A549 (cell line): Measurements from ENCODE around the gene KHDRBS2. TPM values are rescaled to one million over a fixed set of nuclear protein-coding genes. Genes with fewer than 3 reads are reported as not detected.

Source experiments
- ATAC-seq, 2 experiments: fragments of 200-7000 bp in 1 of 2; fragments of >200 bp in 1 of 2; cut with Nextera tagmentation in 1 of 2; cut with Tn5 transposase in 1 of 2; 3 replicates each; pipeline versions ENCODE4 v1.8.0 to v1.9.1; 2018 to 2020; ENCODE audit warnings: mild to moderate bottlenecking in 1 of 2, moderate library complexity in 1 of 2
- CTCF ChIA-PET: fragments of 300-600 bp; sonication (Branson Sonifier 250); formaldehyde crosslinking; extraction: SDS; loops from one replicate; lab custom pipeline; 2021; ENCODE audit warnings: antibody characterized with exemption, inconsistent platforms; lab: Yijun Ruan, JAX
- POLR2A ChIA-PET: fragments of 350-600 bp; formaldehyde crosslinking; extraction: SDS; loops from one replicate; lab custom pipeline; 2021; ENCODE audit warnings: antibody characterized with exemption, inconsistent platforms; lab: Yijun Ruan, JAX
- DNase-seq, 2 experiments: peaks; one replicate each; pipeline versions ENCODE4 v3.0.0 to v3.0.0-alpha.2; 2011 to 2016; ENCODE audit warnings: low read depth in 1 of 2, low spot score in 1 of 2
- FAIRE-seq: peaks from 2 replicates; lab custom pipeline; 2011; peaks lifted over from hg19 to GRCh38; lab: Jason Lieb, UNC
- H3K27ac ChIP-seq, 2 experiments: fragments of >200 bp; sonication (Bioruptor Twin); formaldehyde crosslinking; 3 replicates each; pipeline ENCODE4 v1.5.1; 2016 to 2017
- H3K4me1 ChIP-seq: fragments of >200 bp; sonication (Bioruptor Twin); formaldehyde crosslinking; 3 replicates; pipeline ENCODE4 v1.6.1; 2016
- H3K4me2 ChIP-seq: fragments of >200 bp; sonication (Bioruptor Twin); formaldehyde crosslinking; 3 replicates; pipeline ENCODE4 v1.6.1; 2016
- H3K4me3 ChIP-seq: fragments of >200 bp; sonication (Bioruptor Twin); formaldehyde crosslinking; 3 replicates; pipeline ENCODE4 v1.5.1; 2016
- H3K9me3 ChIP-seq: fragments of >200 bp; sonication (Bioruptor Twin); formaldehyde crosslinking; 3 replicates; pipeline ENCODE4 v1.6.1; 2016
- CBX2 ChIP-seq: fragments of 200-600 bp; sonication (generic); IDR thresholded peaks from 2 replicates; pipeline ENCODE4 v1.6.1; 2016; ENCODE audit warnings: low read depth, mild to moderate bottlenecking, borderline replicate concordance
- CHD2 ChIP-seq: fragments of 150-350 bp; IDR thresholded peaks from 2 replicates; pipeline ENCODE4 v1.6.1; 2014; ENCODE audit warnings: low read length; ENCODE audit not compliant: partially characterized antibody
- CTCF ChIP-seq: fragments of >200 bp; sonication (Bioruptor Twin); formaldehyde crosslinking; IDR thresholded peaks from 3 replicates; pipeline ENCODE4 v1.5.1; 2016
- EHF ChIP-seq: fragments of 250-450 bp; sonication (Bioruptor Pico); IDR thresholded peaks from 2 replicates; pipeline ENCODE4 v1.5.0; 2020; ENCODE audit warnings: mild to moderate bottlenecking
- EHMT2 ChIP-seq: fragments of 200-600 bp; sonication (generic); IDR thresholded peaks from 2 replicates; pipeline ENCODE4 v1.6.1; 2016; ENCODE audit warnings: antibody characterized with exemption, low read depth, mild to moderate bottlenecking, moderate library complexity
- ESRRA ChIP-seq: fragments of 150-350 bp; IDR thresholded peaks from 2 replicates; pipeline ENCODE4 v1.6.1; 2014; ENCODE audit warnings: mild to moderate bottlenecking, low read length, borderline replicate concordance
- FOSB ChIP-seq: fragments of 250-450 bp; sonication (Bioruptor Pico); IDR thresholded peaks from 2 replicates; pipeline ENCODE4 v1.5.0; 2020; ENCODE audit warnings: mild to moderate bottlenecking, moderate library complexity
- GATA3 ChIP-seq: IDR thresholded peaks from 2 replicates; pipeline ENCODE4 v1.6.1; 2012; ENCODE audit warnings: borderline replicate concordance
- HEYL ChIP-seq: fragments of 250-450 bp; sonication (Bioruptor Pico); IDR thresholded peaks from 2 replicates; pipeline ENCODE4 v1.8.0; 2021; ENCODE audit warnings: mild to moderate bottlenecking, moderate library complexity
- HOXA7 ChIP-seq: fragments of 250-450 bp; sonication (Bioruptor Pico); IDR thresholded peaks from 2 replicates; pipeline ENCODE4 v1.5.0; 2020; ENCODE audit warnings: mild to moderate bottlenecking, moderate library complexity
- JUN ChIP-seq, 2 experiments: fragments of >200 bp; sonication (Bioruptor Twin); formaldehyde crosslinking; IDR thresholded peaks; 2 replicates in 1 of 2; 3 replicates in 1 of 2; pipeline ENCODE4 v1.6.1; 2016 to 2017
- KDM1A ChIP-seq: fragments of 200-600 bp; sonication (generic); IDR thresholded peaks from 2 replicates; pipeline ENCODE4 v1.6.1; 2016; ENCODE audit warnings: low read depth, mild to moderate bottlenecking
- MAZ ChIP-seq: fragments of 150-350 bp; IDR thresholded peaks from 2 replicates; pipeline ENCODE4 v1.6.1; 2014; ENCODE audit warnings: antibody characterized with exemption, low read depth, low read length, borderline replicate concordance
- NFE2L2 ChIP-seq: fragments of 150-350 bp; conservative IDR thresholded peaks from 2 replicates; pipeline ENCODE4 v1.6.1; 2014; ENCODE audit warnings: low read length
- NPAS2 ChIP-seq: fragments of 250-450 bp; sonication (Bioruptor Pico); IDR thresholded peaks from 2 replicates; pipeline ENCODE4 v1.8.0; 2022; ENCODE audit warnings: mild to moderate bottlenecking, moderate library complexity, borderline replicate concordance
- NR3C1 ChIP-seq: fragments of >200 bp; sonication (Bioruptor Twin); formaldehyde crosslinking; IDR thresholded peaks from 3 replicates; pipeline ENCODE4 v1.6.1; 2017
- RAD21 ChIP-seq, 2 experiments: fragments of >200 bp in 1 of 2; sonication (Bioruptor Twin) in 1 of 2; formaldehyde crosslinking in 1 of 2; IDR thresholded peaks in 1 of 2; conservative IDR thresholded peaks in 1 of 2; 2 replicates in 1 of 2; 3 replicates in 1 of 2; pipeline ENCODE4 v1.6.1; 2012 to 2018; ENCODE audit warnings: inconsistent platforms in 1 of 2
- RARB ChIP-seq: fragments of 250-450 bp; sonication (Bioruptor Pico); IDR thresholded peaks from 2 replicates; pipeline ENCODE4 v1.8.0; 2021; ENCODE audit warnings: mild to moderate bottlenecking, moderate library complexity
- RCOR1 ChIP-seq: fragments of 150-350 bp; IDR thresholded peaks from 2 replicates; pipeline ENCODE4 v1.6.1; 2014; ENCODE audit warnings: antibody characterized with exemption, low read length, low read depth
- RFX5 ChIP-seq: fragments of 450-650 bp; IDR thresholded peaks from 2 replicates; pipeline ENCODE4 v1.7.1; 2014; ENCODE audit warnings: antibody characterized with exemption, mild to moderate bottlenecking, moderate library complexity
- RNF2 ChIP-seq: fragments of 200-600 bp; sonication (generic); IDR thresholded peaks from 2 replicates; pipeline ENCODE4 v1.6.1; 2016; ENCODE audit warnings: low read depth, mild to moderate bottlenecking, antibody characterized with exemption, moderate library complexity, borderline replicate concordance
- ZFP36 ChIP-seq: fragments of 450-650 bp; IDR thresholded peaks from 2 replicates; pipeline ENCODE4 v1.6.1; 2014; ENCODE audit warnings: borderline replicate concordance; ENCODE audit not compliant: partially characterized antibody
- ZNF302 ChIP-seq: fragments of 250-450 bp; sonication (Bioruptor Pico); IDR thresholded peaks from 2 replicates; pipeline ENCODE4 v1.9.0; 2021; ENCODE audit warnings: inconsistent platforms, mild to moderate bottlenecking, moderate library complexity
- ZSCAN20 ChIP-seq: fragments of 250-450 bp; sonication (Bioruptor Pico); IDR thresholded peaks from 2 replicates; pipeline ENCODE4 v1.8.0; 2022; ENCODE audit warnings: mild to moderate bottlenecking, moderate library complexity
- WGBS: methylation state at CpG from one replicate; pipeline ENCODE4 v1.1.6; 2017; ENCODE audit errors: missing lambda C conversion rate; 5-methylcytosine and 5-hydroxymethylcytosine counted together
- polyA plus RNA-seq, 4 experiments: library from polyadenylated mRNA; depleted of rRNA in 3 of 4; stranded (reverse); fragments of >200 nt; fragmentation: RNase III in 1 of 4; extraction: RNeasy Plus Mini Kit Qiagen cat#74134 plus additional on column Dnase treatment in 1 of 4; gene quantifications; 2 replicates in 3 of 4; 3 replicates in 1 of 4; pipeline ENCODE4 v1.2.3, GENCODE V29; 2011 to 2017
- TF ChIP-seq, protein P1 (sequence below): fragments of 150-350 bp; IDR thresholded peaks from 2 replicates; pipeline ENCODE4 v1.6.1; 2014; ENCODE audit warnings: low read depth, mild to moderate bottlenecking, low read length
- TF ChIP-seq, protein P2 (sequence below): fragments of >200 bp; sonication (Bioruptor Twin); formaldehyde crosslinking; IDR thresholded peaks from 2 replicates; pipeline ENCODE4 v1.6.1; 2016
- TF ChIP-seq, protein P3 (sequence below): fragments of 250-450 bp; sonication (Bioruptor Pico); IDR thresholded peaks from 2 replicates; pipeline ENCODE4 v1.5.0; 2020; ENCODE audit warnings: low read depth, mild to moderate bottlenecking, moderate library complexity
- TF ChIP-seq, protein P4 (sequence below): IDR thresholded peaks from 2 replicates; pipeline ENCODE4 v1.6.1; 2012

Gene KHDRBS2
- polyA plus RNA-seq, 2 of the 4 experiments (the other 2 are of a cell fraction), result not detected

DNA sequence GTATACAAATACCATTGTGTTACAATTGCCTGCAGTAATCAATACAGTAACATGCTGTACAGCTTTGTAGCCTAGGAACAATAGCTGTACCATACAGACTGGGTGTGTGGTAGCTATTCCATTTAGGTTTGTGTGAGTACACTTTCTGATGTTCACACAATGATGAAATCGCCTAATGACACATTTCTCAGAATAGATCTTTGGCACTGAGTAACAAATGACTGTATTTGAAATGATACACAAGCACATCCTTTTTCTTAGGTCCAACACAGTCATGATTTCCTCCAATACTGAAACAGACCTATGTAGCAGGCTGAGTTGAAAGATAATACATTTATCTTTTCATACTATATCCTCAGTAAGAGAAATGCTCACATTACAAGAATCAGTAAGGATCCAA lies 13.9 kb downstream of the KHDRBS2 start:
- ATAC-seq, result no peak
- TF ChIP-seq FOSB (no peak), HOXA7 (no peak), RAD21 (conservative IDR thresholded peaks at IDR 0.05 in 1 of 2, IDR thresholded peaks at IDR 0.05 in 1 of 2) (no peak), ZFP36 (no peak), JUN (IDR thresholded peaks at IDR 0.05) (no peak), EHF (CRISPR knock-in tag) (no peak), ZNF302 (no peak), HEYL (CRISPR knock-in tag) (no peak), CHD2 (no peak), NFE2L2 (no peak), CTCF (no peak), RARB (no peak), RCOR1 (no peak)
- TF ChIP-seq, protein P1, sequence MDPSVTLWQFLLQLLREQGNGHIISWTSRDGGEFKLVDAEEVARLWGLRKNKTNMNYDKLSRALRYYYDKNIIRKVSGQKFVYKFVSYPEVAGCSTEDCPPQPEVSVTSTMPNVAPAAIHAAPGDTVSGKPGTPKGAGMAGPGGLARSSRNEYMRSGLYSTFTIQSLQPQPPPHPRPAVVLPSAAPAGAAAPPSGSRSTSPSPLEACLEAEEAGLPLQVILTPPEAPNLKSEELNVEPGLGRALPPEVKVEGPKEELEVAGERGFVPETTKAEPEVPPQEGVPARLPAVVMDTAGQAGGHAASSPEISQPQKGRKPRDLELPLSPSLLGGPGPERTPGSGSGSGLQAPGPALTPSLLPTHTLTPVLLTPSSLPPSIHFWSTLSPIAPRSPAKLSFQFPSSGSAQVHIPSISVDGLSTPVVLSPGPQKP, result no peak
- TF ChIP-seq, protein P2, sequence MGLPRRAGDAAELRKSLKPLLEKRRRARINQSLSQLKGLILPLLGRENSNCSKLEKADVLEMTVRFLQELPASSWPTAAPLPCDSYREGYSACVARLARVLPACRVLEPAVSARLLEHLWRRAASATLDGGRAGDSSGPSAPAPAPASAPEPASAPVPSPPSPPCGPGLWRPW, result no peak
- TF ChIP-seq, protein P3, sequence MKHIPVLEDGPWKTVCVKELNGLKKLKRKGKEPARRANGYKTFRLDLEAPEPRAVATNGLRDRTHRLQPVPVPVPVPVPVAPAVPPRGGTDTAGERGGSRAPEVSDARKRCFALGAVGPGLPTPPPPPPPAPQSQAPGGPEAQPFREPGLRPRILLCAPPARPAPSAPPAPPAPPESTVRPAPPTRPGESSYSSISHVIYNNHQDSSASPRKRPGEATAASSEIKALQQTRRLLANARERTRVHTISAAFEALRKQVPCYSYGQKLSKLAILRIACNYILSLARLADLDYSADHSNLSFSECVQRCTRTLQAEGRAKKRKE (CRISPR knock-in tag), result no peak
- TF ChIP-seq, protein P4, sequence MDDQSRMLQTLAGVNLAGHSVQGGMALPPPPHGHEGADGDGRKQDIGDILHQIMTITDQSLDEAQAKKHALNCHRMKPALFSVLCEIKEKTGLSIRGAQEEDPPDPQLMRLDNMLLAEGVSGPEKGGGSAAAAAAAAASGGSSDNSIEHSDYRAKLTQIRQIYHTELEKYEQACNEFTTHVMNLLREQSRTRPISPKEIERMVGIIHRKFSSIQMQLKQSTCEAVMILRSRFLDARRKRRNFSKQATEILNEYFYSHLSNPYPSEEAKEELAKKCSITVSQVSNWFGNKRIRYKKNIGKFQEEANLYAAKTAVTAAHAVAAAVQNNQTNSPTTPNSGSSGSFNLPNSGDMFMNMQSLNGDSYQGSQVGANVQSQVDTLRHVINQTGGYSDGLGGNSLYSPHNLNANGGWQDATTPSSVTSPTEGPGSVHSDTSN, result no peak
- Histone ChIP-seq H3K4me2 (no peak overlapping the region), H3K4me3 (no peak overlapping the region), H3K9me3 (no peaks in the 10 kb centered on the region), H3K27ac (no peak overlapping the region), H3K4me1 (no peaks in the 10 kb centered on the region)
- POLR2A ChIA-PET, result no interaction called here
- CTCF ChIA-PET, result no interaction called here
- no peak for DNase-seq
- 0% methylated on average over 1 of the region's 1 CpG for WGBS
- no peak for FAIRE-seq

DNA sequence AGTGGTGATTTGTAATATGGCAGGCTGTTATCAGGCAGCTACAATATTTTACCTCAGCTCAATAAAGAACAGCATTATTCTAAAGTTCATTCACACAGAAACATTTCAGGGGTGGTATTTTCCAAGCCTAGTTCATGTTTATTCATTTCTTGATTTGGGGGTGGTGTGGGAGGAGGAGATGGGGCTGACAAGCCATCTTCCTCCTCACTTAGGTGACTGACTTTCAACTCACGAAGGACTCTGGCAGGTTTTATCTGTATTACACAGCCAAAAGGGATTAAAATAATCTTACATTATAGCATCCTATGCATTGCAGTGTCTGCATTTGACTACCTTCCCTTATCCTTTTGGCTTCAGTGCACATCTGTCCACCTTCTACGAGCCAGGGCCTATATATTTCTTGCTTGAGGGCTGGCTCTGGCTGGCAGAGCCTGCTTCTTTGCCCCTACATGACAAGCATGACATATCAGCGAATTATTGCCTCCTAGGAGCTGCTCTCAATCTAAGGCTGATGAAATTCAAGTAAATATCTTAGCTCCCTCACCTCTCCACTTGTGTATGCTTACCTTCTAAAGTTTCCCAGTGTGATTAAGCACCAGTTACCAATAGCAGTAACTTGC lies 20.0 kb downstream of the KHDRBS2 start:
- FAIRE-seq, result no peak
- H3K27ac ChIP-seq, result no peak overlapping the region
- H3K4me3 ChIP-seq, result no peak overlapping the region
- TF ChIP-seq EHMT2, result no peak
- TF ChIP-seq RNF2, result no peak
- TF ChIP-seq KDM1A, result no peak
- TF ChIP-seq, protein P2, result no peak
- TF ChIP-seq MAZ, result no peak
- TF ChIP-seq RFX5, result no peak
- TF ChIP-seq ESRRA, result no peak
- no peak for TF ChIP-seq NPAS2
- TF ChIP-seq GATA3, result no peak
- TF ChIP-seq NFE2L2, result no peak
- TF ChIP-seq RCOR1, result no peak
- TF ChIP-seq NR3C1, result no peak
- TF ChIP-seq, protein P1, result no peak
- TF ChIP-seq ZSCAN20 (CRISPR knock-in tag), result no peak
- TF ChIP-seq CBX2, result no peak
- TF ChIP-seq, all 56 proteins: peak for 0
- WGBS, result 4% methylated on average over 3 of the region's 3 CpGs
- CTCF ChIA-PET, result interaction anchor here (1.1 kb wide), 1 partner anchor 17 kb away, joined by 3 read pairs; no protein-coding TSS in a partner anchor
- no peak overlapping the region for H3K4me2 ChIP-seq
- no peaks in the 10 kb centered on the region for H3K4me1 ChIP-seq
- no peaks in the 10 kb centered on the region for H3K9me3 ChIP-seq
- no peak for ATAC-seq
- POLR2A ChIA-PET, result no interaction called here
- DNase-seq, result no peak
